Keratinocyte (primary cell): ENCODE data around the gene TUBGCP5.

Source experiments
- CTCF ChIP-seq, 3 experiments: IDR thresholded peaks in 1 of 3; conservative IDR thresholded peaks in 1 of 3; optimal IDR thresholded peaks in 1 of 3; 2 replicates in 2 of 3; 3 replicates in 1 of 3; pipeline versions ENCODE3 to v1.5.1; 2011; ENCODE audit warnings: low read length in 3 of 3, mild to moderate bottlenecking in 3 of 3, moderate library complexity in 2 of 3, control low read depth in 1 of 3, inconsistent platforms in 1 of 3; ENCODE audit not compliant: insufficient read depth in 2 of 3; ENCODE audit errors: extremely low read depth in 1 of 3
- EZH2 ChIP-seq: IDR thresholded peaks from one replicate; pipeline ENCODE4 v1.6.1; 2012; ENCODE audit warnings: inconsistent platforms, mild to moderate bottlenecking, low read length, moderate library complexity

- TF ChIP-seq EZH2 (no peak), CTCF (optimal IDR thresholded peaks at IDR 0.05 in 1 of 3, IDR thresholded peaks at IDR 0.05 in 1 of 3, conservative IDR thresholded peaks at IDR 0.05 in 1 of 3; ENCODE audit: extremely low read depth in 1 of 3, insufficient read depth in 2 of 3, low read length in 3 of 3) (no peak)
These were observed 50.6 kb downstream of the TUBGCP5 start for GRCh38 chr15:22988811-22989210.
